Thyroid gland (tissue), 4 donors: ENCODE results near the gene KRT86.
"Not testable (repeated sequence)": the region's sequence is repeated elsewhere in the genome, so short reads cannot be mapped to it uniquely, and the experiment has no call there.

ENCODE experiments used
- CTCF ChIP-seq, 6 experiments: fragments of 200-600 bp in 3 of 6; fragments of 450-650 bp in 3 of 6; sonication (generic) in 3 of 6; IDR thresholded peaks; one replicate each; pipeline ENCODE4 v1.5.1; 2016 to 2019; ENCODE audit warnings: antibody characterized with exemption in 6 of 6, mild to moderate bottlenecking in 2 of 6, inconsistent platforms in 1 of 6, moderate library complexity in 1 of 6
- POLR2A ChIP-seq, 2 donors: fragments of 450-650 bp; IDR thresholded peaks; one replicate each; pipeline ENCODE4 v1.6.1; 2017; ENCODE audit warnings: antibody characterized with exemption in 2 of 2, mild to moderate bottlenecking in 2 of 2, moderate library complexity in 1 of 2

- TF ChIP-seq CTCF, POLR2A (IDR thresholded peaks at IDR 0.05): not testable (repeated sequence)
Measured at GRCh38 chr12:52301721-52302120, 27.3 kb downstream of the KRT86 start.
